Stimulated activated CD4-positive, alpha-beta T cell treated with anti-CD3 and anti-CD28 coated beads, Interleukin-4, amount 100 ng/mL, for 48 hours (primary cell): Measurements from ENCODE around the gene ZSWIM9.
"Not testable (repeated sequence)": the region's sequence is repeated elsewhere in the genome, so short reads cannot be mapped to it uniquely, and the experiment has no call there.

Experiments
- DNase-seq, 2 donors: peaks; one replicate each; pipeline ENCODE4 v3.0.0-alpha.2; 2020; ENCODE audit warnings: low read depth in 2 of 2

Gene ZSWIM9

GRCh38 chr19:48213959-48214358 lies 43.5 kb downstream of the ZSWIM9 start:
- no peak for DNase-seq

DNA sequence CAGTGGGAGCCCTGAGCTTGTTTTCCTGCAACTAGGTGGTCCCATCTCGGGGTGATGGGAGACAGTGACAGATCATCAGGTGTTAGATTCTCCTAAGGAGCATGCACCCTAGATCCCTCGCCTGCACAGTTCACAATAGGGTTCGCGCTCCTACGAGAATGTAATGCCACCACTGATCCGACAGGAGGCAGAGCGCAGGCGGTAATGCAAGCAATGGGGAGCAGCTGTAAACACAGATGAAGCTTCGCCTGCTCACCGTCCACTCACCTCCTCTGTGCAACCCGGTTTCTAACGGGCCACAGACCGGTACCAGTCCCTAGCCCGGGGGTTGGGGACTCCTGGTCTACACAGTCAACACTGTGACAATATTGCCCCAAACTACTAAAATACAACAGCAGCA lies 46.5 kb downstream of the ZSWIM9 start:
- DNase-seq: no peak

GRCh38 chr19:48218997-48219396 lies 48.5 kb downstream of the ZSWIM9 start:
- no peak for DNase-seq

DNA sequence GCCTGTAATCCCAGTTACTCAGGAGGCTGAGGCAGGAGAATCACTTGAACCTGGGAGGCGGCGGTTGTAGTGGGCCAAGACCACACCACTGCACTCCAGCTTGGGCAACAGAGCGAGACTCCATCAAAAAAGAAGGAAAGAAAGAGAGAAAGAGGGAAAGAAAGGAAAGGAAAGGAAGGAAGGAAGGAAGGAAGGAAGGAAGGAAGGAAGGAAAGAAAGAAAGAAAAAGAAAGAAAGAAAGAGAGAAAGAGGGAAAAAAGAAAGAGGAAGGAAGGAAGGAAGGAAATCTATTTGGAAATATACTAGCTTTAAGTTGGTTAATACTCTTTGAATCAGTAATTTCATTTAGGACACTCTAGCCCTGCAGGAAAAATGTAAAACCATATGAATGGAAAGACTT lies 50.3 kb downstream of the ZSWIM9 start:
- DNase-seq: not testable (repeated sequence)

GRCh38 chr19:48221628-48222027 lies 51.1 kb downstream of the ZSWIM9 start:
- no peak for DNase-seq

- DNase-seq: peak in 1 of 2 donors; percentile 21
Measured at GRCh38 chr19:48230555-48231129, 60.2 kb downstream of the ZSWIM9 start.

DNA sequence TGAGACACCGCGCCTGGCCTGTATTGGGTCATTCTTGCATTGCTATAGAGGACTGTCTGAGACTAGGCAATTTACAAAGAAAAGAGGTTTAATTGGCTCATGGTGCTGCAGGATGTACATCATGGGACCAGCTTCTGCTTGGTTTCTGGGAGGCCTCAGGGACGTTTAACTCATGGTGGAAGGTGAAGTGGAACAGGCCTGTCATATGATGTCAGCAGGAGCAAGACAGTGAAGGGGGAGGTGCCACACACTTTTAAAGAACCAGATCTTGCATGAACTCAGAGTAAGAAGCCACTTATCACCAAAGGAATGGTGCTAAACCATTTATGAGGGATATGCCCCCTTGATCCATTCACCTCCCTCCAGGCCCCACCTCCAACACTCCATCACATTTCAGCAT lies 66.6 kb downstream of the ZSWIM9 start:
- DNase-seq: no peak

DNA sequence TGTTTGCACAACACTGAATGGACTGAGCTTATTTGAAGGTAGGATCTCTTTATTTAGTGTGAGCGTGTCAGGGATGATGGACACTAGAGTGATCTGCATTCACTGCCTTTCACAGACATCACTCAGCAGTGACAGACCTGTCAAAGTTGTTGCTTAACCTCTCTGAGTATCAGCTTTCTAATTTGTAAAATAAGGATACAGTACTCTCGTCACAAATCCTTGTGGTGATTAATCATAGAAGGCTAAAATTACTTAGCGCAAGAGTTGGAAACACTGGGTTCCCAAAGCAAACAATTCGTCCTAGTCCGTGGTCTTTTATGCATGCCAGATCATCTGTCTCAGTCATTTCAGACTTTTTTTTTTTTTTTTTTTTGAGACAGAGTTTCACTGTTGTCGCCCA lies 68.6 kb downstream of the ZSWIM9 start:
- no peak for DNase-seq

- no peak for DNase-seq
Measured at GRCh38 chr19:48239582-48240141, 69.2 kb downstream of the ZSWIM9 start.

DNA sequence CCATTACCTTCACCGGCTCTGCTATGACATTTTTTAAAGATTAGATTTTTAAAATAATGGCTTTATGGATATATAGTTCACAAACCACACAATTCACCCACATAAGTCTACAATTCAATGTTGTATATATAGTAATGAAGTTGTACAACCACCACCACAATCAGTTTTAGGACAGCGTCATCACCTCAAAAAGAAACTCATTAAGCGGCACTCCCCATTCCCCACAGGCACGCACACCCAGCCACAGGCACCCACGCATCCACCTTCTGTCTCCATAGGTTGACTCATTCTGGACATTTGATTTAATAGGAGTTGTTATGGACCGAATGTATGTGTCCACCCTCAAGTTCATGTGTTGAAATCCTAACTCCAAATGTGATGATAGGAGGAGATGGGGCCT lies 71.3 kb downstream of the ZSWIM9 start:
- not testable (repeated sequence) for DNase-seq

GRCh38 chr19:48244281-48244680 lies 73.8 kb downstream of the ZSWIM9 start:
- DNase-seq: no peak

DNA sequence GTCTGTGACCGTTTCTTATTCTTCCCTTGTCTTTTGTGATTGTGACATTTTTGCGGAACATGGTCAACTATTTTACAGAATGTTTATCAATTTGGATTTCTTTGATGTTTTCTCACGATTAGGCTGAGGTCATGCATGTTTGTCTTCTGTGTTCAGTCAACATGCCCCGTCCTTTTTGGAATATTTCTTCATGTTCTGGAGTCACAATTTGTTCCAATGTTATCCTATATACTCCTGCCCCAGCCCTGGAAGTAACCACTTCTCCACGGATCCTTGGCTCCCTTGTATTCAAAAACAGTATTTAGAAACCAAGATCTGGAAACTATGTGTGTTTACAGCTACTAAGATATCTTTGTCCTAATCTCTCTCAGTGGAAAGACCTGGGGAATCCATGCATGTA lies 75.6 kb downstream of the ZSWIM9 start:
- no peak for DNase-seq

DNA sequence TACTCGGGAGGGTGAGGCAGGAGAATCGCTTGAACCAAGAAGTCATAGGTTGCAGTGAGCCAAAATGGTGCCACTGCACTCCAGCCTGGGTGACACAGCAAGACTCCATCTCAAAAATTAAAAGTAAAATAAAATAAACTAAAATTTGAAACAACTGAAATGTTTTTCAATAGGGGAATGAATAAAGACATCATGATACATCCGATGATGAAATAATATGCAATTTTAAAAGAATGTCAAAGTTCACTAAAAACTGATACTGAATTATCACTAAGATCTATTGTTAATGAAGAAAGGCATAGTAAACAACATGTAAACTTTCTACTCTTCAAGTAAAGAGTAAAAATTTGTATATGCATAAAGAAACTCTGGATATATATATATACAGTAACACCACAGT lies 76.7 kb downstream of the ZSWIM9 start:
- no peak for DNase-seq
